Measurements from ENCODE around the gene EIF2S1.
"Not testable (repeated sequence)": the region's sequence is repeated elsewhere in the genome, so short reads cannot be mapped to it uniquely, and the experiment has no call there.

EIF2S1 gene

DNA sequence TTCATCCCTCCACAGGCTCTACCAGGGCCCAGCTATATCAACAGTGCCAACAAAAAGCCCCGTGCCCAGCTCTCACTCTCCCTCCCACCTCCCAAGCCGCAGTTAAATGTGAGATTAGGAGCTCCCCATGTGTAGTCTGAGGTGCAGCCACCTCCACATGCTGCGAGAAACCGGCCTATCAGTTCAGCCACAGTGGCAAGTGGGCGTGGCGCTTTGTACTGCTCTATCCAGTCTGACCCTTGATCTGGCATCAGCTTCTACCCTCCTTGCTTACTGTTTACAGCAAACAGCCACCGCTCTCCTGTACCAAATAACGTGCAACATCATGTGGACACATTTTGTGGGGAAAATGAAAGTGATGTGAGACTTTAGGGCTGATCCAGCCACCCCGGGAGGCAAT, 50.2 kb downstream of the EIF2S1 start:
- DNase-seq (ENCODE audit: low read depth), result no peak
- TF ChIP-seq, protein P1, sequence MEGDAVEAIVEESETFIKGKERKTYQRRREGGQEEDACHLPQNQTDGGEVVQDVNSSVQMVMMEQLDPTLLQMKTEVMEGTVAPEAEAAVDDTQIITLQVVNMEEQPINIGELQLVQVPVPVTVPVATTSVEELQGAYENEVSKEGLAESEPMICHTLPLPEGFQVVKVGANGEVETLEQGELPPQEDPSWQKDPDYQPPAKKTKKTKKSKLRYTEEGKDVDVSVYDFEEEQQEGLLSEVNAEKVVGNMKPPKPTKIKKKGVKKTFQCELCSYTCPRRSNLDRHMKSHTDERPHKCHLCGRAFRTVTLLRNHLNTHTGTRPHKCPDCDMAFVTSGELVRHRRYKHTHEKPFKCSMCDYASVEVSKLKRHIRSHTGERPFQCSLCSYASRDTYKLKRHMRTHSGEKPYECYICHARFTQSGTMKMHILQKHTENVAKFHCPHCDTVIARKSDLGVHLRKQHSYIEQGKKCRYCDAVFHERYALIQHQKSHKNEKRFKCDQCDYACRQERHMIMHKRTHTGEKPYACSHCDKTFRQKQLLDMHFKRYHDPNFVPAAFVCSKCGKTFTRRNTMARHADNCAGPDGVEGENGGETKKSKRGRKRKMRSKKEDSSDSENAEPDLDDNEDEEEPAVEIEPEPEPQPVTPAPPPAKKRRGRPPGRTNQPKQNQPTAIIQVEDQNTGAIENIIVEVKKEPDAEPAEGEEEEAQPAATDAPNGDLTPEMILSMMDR (IDR thresholded peaks at IDR 0.05; ENCODE audit: control insufficient read depth, extremely low read depth, insufficient read depth), result no peak
- no peak overlapping the region for H3K4me3 ChIP-seq (ENCODE audit: low read depth, low read length)

GRCh38 chr14:67411370-67411769, 51.2 kb downstream of the EIF2S1 start:
- TF ChIP-seq, protein P1 (IDR thresholded peaks at IDR 0.05; ENCODE audit: control insufficient read depth, extremely low read depth, insufficient read depth), result no peak
- no peak for DNase-seq (ENCODE audit: low read depth)
- no peak overlapping the region for H3K4me3 ChIP-seq (ENCODE audit: low read depth, low read length)

DNA sequence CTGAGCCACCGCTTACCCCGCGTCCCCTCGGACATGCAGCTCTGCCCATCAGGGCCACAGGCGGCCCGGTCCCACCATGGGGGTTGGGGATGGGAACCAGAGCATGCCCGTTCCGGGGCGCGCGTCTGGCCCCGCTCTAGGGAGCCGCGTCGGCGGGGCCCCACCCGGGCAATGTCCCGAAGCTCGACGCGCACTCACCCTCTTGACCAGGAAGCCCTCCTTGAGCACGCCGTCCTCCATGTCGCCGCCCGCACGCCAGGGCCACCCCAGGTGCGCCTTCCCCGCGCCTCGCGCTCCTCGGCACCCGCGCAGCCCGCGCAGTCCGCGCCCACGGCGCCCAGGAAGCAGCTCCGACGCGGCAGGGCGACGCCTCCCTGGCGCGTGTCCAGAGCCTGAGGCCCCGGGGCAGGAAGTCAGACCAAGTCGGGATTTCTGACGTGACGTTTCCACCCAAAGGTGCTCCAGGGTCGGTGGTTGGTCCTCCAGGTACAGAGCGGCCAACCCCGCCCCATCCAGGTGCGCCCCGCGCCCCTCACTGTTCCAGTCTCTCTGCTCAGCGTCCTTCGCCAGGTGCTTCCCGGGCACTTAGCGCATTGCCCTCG, 51.8 kb downstream of the EIF2S1 start, which contains the start of gene PLEK2:
TSS of gene PLEK2 (minus strand) at position 346 of the 602 bp plus-strand sequence. CDS start at position 240, 106 bp downstream.
- TF ChIP-seq, protein P1 (IDR thresholded peaks at IDR 0.05; ENCODE audit: control insufficient read depth, extremely low read depth, insufficient read depth), result no peak
- 0 out of 2 replicates have a peak within 1 kb of the TSS, but pooled peaks have one; percentile 4 for H3K4me3 ChIP-seq (ENCODE audit: low read depth, low read length)
- no peak for DNase-seq (ENCODE audit: low read depth)

GRCh38 chr14:67413806-67414769, 54.0 kb downstream of the EIF2S1 start:
- TF ChIP-seq, protein P1 (IDR thresholded peaks at IDR 0.05; ENCODE audit: control insufficient read depth, extremely low read depth, insufficient read depth), result no peak
- no peak for DNase-seq (ENCODE audit: low read depth)
- H3K4me3 ChIP-seq (ENCODE audit: low read depth, low read length), result no peak overlapping the region

DNA sequence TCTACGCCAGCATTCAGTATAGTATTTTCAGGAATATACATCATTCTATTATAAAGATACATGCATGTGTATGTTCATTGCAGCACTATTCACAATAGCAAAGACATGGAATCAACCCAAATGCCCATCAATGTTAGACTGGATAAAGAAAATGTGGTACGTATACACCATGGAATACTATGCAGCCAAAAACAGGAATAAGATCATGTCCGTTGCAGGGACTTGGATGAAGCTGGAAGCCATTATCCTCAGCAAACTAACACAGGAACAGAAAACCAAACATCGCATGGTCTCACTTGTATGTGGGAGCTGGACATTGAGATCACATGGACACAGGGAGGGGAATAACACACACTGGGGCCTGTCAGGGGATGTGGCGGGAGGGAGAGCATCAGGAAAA, 55.5 kb downstream of the EIF2S1 start:
- not testable (repeated sequence) for H3K4me3 ChIP-seq (ENCODE audit: low read depth, low read length); DNase-seq (ENCODE audit: low read depth)

DNA sequence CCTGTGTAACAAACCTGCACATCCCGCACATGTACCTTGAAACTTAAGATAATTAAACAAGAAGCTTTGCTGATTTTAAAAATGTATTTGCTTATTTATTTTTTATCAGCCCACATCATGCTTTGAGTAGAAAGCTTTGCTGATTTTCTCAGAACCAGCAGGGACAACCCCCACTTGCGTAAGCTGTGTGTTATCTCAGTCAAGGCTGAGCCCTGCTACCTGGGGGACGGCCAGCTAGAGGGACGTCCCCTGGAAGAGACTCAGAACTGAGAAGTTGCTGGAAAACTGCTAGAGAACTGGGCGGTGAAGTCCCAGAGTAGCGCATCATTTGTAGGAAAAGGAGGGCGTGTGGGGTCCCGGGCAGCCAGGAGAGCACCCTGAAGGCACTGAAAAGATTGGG, 56.0 kb downstream of the EIF2S1 start:
- no peak overlapping the region for H3K4me3 ChIP-seq (ENCODE audit: low read depth, low read length)
- DNase-seq (ENCODE audit: low read depth), result no peak
- TF ChIP-seq, protein P1 (IDR thresholded peaks at IDR 0.05; ENCODE audit: control insufficient read depth, extremely low read depth, insufficient read depth), result no peak

GRCh38 chr14:67416810-67417209, 56.7 kb downstream of the EIF2S1 start:
- DNase-seq (ENCODE audit: low read depth), result no peak
- no peak overlapping the region for H3K4me3 ChIP-seq (ENCODE audit: low read depth, low read length)
- TF ChIP-seq, protein P1 (IDR thresholded peaks at IDR 0.05; ENCODE audit: control insufficient read depth, extremely low read depth, insufficient read depth), result no peak
